HG02885 (cell line): Measurements from ENCODE around the gene PI4KA.

Source experiments
- ATAC-seq: cut with Tn5 transposase; IDR thresholded peaks from one replicate; pipeline ENCODE4 v1.9.1; 2021; ENCODE audit warnings: mild to moderate bottlenecking; ENCODE audit not compliant: unreplicated experiment, poor library complexity

The PI4KA gene

GRCh38 chr22:20881869-20882815 is 23.5 kb upstream of the PI4KA start:
- no peak for ATAC-seq

- ATAC-seq, result no peak
These were observed 22.6 kb upstream of the PI4KA start for GRCh38 chr22:20881231-20881630.

- ATAC-seq, result no peak
These were observed 19.1 kb upstream of the PI4KA start for GRCh38 chr22:20877715-20878114.

DNA sequence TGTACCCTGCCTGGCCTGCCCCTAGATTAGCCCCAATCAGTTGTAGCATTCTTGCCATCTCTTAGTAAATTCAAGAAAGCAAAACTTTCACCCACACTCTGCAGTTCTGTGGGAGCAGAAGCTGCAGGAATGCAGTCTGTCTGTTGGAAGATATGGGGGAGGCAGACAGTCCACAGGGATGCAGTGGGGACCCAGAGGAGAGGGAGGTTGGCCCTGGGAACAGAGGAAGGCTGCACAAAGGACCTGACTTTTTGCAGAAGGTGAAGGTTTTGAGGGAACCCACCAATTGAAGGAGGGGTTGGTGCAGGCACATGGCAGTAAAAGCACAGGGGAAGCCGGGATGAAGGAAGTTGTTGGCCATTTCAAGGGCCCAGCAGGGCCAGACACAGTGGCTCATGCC is 16.7 kb upstream of the PI4KA start:
- ATAC-seq, result no peak

- no peak for ATAC-seq
These were observed 14.6 kb upstream of the PI4KA start for GRCh38 chr22:20873214-20873613.

GRCh38 chr22:20869234-20869633 is 10.6 kb upstream of the PI4KA start:
- no peak for ATAC-seq

GRCh38 chr22:20868025-20868962 is 9.7 kb upstream of the PI4KA start:
- no peak for ATAC-seq

DNA sequence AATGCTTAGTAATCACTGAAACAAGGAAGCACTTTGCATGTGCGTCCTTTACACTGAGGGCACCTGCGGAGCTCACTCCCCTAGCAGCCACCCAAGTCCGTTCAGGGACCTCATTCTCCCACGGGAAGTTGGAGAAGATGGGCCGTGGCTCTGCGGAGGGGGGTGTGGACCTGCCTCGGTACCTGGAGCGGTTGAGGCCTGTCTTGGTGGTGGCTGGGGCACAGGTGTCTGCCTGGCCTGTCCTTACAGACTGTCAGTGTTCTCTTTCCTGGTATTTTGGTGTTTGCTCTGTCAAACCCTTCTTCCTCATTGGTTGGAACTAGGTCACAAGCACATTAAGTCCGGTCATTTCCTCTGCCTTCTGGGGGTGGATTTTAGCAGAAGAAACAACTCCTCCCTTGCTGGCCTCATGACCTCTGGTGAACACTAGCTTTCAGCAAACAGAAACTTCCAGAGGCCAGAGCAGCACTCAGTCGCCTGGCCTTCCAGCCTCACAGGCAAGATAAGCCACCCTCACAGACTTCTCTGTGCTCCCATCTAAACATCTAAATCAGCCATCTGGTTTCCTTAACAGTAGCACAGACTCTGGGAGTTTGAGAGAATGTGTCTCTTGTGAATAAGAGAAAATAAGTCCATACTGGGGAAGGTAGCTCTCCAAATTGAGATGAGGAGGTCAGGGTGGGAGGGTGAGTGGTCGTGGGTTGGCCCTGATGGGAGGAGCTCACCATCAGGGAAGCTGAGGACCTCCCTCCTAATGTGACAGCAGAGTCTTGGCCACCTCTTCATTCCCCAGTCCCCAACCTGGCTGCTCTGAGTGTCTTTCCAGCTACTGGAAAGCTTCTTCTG is 8.8 kb upstream of the PI4KA start:
- ATAC-seq, result no peak

- ATAC-seq, result no peak
These were observed 8.1 kb upstream of the PI4KA start for GRCh38 chr22:20866736-20867135.

- ATAC-seq, result no peak
These were observed 7.3 kb upstream of the PI4KA start for GRCh38 chr22:20865875-20866445.

DNA sequence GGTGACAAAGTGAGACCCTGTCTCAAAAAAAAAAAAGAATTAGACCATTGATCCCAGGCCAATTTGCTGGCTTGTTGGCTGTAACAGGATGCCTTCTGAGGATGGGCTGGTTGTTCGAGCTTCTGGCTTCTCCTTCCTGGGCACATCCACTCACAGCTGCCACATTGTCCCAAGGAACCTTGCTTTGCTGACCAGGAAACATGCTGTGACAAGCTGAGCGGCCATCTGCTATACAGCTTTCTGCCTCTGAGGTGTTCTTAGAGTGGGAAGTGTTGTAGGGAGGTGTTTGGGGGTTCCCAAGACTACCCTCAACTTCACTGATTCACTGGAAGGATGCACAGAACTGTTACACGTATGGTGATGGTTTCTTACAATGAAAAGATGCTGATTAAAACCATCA is 6.7 kb upstream of the PI4KA start:
- no peak for ATAC-seq

DNA sequence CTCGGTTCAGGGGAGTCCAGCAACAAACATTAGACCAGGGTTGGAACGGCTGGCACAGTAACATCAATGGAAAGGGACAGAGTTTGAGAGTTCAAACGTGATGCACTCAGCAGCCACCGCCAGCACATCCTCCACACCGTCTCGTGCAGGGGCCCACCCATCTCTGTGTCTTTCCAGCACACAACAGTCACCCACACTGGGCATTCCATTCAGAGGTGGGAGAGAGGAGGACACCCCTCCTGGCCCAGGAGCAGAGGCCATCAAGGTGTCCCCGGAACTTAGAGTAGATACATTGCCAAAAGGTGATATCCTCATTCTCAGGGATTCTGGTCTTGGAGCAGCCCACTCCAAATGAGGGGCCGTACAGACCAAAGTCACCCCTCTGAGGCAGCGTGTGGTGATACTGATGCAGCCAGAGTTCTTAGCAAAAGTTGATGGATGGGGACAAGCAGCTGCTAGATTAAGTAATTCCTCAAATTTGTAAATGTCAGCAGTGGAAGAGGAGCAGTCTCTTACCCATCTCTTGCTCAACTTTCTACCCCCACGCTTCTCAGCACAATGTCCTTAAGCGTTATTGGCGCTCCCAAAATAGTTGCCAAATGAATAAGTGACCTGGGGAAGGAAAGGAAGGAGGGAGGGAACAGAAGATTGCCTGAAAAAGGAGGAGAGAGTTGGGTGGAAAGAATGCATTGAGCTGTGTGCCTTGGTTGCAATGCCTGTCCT is 5.7 kb upstream of the PI4KA start:
- ATAC-seq, result no peak

- no peak for ATAC-seq
These were observed 4.8 kb upstream of the PI4KA start for GRCh38 chr22:20863366-20863765.

DNA sequence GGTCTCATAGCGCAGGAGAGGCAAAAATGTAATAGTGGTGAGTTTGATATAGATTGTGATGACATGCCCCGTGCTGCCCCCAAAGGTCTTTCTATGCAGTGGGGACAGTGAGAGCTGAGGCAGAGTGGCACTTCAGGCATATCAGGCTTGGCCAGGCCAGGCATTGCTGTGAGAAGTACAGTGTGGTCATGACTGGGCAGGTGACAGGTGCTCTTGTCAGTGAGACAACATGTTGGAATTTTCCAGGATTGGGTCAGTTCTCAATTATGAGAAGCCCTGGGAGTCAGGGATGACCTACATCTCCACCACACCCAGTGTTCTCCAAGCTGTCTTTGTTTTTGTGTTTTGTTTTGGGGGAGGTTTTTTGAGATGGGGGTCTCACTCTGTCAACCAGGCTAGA is 3.9 kb upstream of the PI4KA start:
- no peak for ATAC-seq

- no peak for ATAC-seq
These were observed 1.0 kb upstream of the PI4KA start for GRCh38 chr22:20859615-20860014.

DNA sequence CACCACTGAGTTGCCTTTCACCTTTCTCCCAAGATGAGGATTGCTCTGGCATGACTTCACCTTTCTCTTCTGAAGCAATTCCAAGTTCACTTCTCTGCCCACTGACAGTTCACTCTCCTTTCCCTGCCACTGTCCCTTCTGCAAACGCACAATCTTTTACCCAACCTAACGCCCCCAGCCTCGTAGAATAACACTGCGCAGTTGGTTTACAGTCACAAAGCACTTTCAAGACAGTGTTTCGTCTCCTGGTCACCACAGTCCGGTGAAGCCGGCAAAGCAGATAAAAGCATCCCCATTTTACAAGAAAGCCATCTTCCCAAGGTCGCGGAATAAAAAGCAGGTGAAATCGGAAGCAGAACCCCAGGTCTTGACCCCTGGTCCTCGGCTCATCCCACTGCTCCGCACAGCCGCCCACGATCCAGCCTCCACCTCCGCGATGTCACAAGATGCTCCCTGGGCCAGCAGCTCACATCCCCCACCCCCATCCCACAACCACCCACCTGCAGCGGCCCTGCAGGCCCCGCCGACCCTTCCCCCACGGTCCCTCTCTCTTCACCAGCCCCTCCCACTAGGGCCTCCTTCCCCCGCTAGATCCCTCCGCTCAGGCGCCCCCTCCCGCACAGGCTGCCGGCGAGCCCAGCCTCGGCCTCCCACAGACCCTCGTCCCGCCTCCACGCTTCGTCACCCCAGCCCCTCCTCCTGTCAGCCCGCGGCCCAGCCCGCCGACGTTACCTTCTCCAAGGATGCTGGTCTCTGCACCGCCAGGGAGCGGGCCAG is 585 bp downstream of the PI4KA start:
- peak; percentile 50 for ATAC-seq

DNA sequence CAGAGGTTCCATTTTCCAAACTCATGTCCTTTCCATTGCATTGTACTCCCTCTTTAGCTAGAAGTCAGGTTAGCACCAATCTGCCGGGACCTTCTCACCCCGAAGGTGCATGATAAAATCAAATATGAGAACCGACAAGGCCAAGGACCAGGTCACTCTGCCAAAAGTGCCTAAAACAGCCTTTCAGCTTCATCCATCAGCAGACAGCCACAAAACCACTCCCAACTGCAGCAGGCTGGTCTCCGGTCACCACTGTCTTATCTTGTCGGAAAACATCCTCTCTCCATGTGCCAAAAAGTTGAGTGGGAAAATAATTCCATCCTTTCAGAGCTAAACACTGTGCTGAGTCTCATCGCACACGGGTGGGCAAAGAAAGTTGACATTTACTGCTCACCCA is 1.4 kb downstream of the PI4KA start:
- ATAC-seq, result no peak

DNA sequence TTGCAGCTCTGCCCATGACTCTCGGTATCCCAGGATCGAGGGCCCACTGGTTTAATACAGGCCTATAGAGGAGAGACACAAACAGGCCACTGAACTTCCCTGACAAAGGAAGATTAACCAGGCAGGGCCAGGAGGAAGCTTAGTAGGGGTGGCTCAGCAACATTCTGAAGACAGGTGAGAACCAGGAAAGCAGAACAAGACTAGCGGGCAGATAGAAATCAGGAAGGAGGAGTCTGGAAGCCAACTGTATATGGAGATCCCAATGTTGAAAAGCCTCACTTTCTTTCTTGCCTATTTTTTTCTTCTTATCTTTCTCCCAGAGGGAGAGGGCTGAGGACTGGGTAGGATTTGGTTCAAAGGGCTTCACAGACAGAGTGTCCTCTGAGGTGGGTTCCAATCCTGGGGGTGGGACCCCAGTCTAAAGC is 5.4 kb downstream of the PI4KA start:
- ATAC-seq, result no peak

- ATAC-seq, result no peak
These were observed 6.1 kb downstream of the PI4KA start for GRCh38 chr22:20852503-20852902.
